Neutrophil (primary cell): ENCODE data around the gene P3R3URF.

ENCODE experiments used
- H3K27ac ChIP-seq: fragments of 200-600 bp; sonication (generic); 2 replicates; pipeline ENCODE4 v1.5.1; 2016; ENCODE audit warnings: mild to moderate bottlenecking, moderate library complexity
- H3K27me3 ChIP-seq: fragments of 200-600 bp; sonication (generic); 2 replicates; pipeline ENCODE4 v1.6.0; 2016; ENCODE audit warnings: mild to moderate bottlenecking
- H3K36me3 ChIP-seq: fragments of 200-600 bp; sonication (generic); 2 replicates; pipeline ENCODE4 v1.5.1; 2017
- H3K4me1 ChIP-seq, 2 experiments: fragments of 200-600 bp in 1 of 2; sonication (generic) in 1 of 2; 1 replicate in 1 of 2; 2 replicates in 1 of 2; pipeline versions ENCODE4 v1.5.1 to v1.6.1; 2013 to 2016; ENCODE audit warnings: low read depth in 1 of 2, low read length in 1 of 2, mild to moderate bottlenecking in 1 of 2, moderate library complexity in 1 of 2; ENCODE audit not compliant: control insufficient read depth in 1 of 2, insufficient read depth in 1 of 2
- H3K4me3 ChIP-seq, 2 experiments: fragments of 200-600 bp in 1 of 2; sonication (generic) in 1 of 2; 1 replicate in 1 of 2; 2 replicates in 1 of 2; pipeline ENCODE4 v1.5.1; 2013 to 2016; ENCODE audit warnings: low read depth in 1 of 2, low read length in 1 of 2, mild to moderate bottlenecking in 1 of 2, moderate library complexity in 1 of 2
- H3K9me3 ChIP-seq: fragments of 200-600 bp; sonication (generic); 2 replicates; pipeline ENCODE4 v1.5.1; 2016
- CTCF ChIP-seq: fragments of 200-600 bp; sonication (generic); IDR thresholded peaks from 2 replicates; pipeline ENCODE4 v1.5.1; 2016; ENCODE audit warnings: antibody characterized with exemption

The P3R3URF gene

GRCh38 chr1:46174448-46175231, 1.6 kb downstream of the P3R3URF start, which contains the start of gene TSPAN1:
Gene TSPAN1, plus strand, starts transcription at chr1:46175087. Its CDS starts 6,021 bp downstream, at chr1:46181108.
- no peaks in the 10 kb centered on the region for H3K9me3 ChIP-seq
- H3K4me3 ChIP-seq = no peak within 1 kb of the TSS
- peaks cover 9% of the 10 kb centered on the region for H3K27me3 ChIP-seq
- no peaks in the 10 kb centered on the region for H3K36me3 ChIP-seq
- peaks cover 0 to 4% of the 10 kb centered on the region in 2 experiments for H3K4me1 ChIP-seq
- no peak within 1 kb of the TSS for H3K27ac ChIP-seq
- no peak for TF ChIP-seq CTCF

- H3K4me3 ChIP-seq = no peak overlapping the region
- no peaks in the 10 kb centered on the region for H3K9me3 ChIP-seq
- no peak for TF ChIP-seq CTCF
- H3K27ac ChIP-seq = no peak overlapping the region
- no peaks in the 10 kb centered on the region for H3K36me3 ChIP-seq
- H3K27me3 ChIP-seq = peaks cover 21% of the 10 kb centered on the region
- H3K4me1 ChIP-seq = no peaks in the 10 kb centered on the region
Measured at GRCh38 chr1:46173361-46173856, 2.9 kb downstream of the P3R3URF start.

- no peaks in the 10 kb centered on the region for H3K4me1 ChIP-seq
Measured at GRCh38 chr1:46172321-46172720, 4.0 kb downstream of the P3R3URF start.

GRCh38 chr1:46171871-46172270, 4.4 kb downstream of the P3R3URF start:
- H3K9me3 ChIP-seq = no peaks in the 10 kb centered on the region
- peaks cover under 1 to 4% of the 10 kb centered on the region in 2 experiments for H3K4me1 ChIP-seq
- TF ChIP-seq CTCF = no peak
- H3K27me3 ChIP-seq = peaks cover 37% of the 10 kb centered on the region
- H3K27ac ChIP-seq = no peak overlapping the region
- H3K4me3 ChIP-seq = no peak overlapping the region
- no peaks in the 10 kb centered on the region for H3K36me3 ChIP-seq

More at GRCh38 chr1:46172321-46172720, 4.0 kb downstream of the P3R3URF start:
- Histone ChIP-seq H3K27ac (no peak overlapping the region), H3K9me3 (no peaks in the 10 kb centered on the region), H3K4me3 (no peak overlapping the region), H3K36me3 (no peaks in the 10 kb centered on the region), H3K27me3 (peaks cover 32% of the 10 kb centered on the region)
- TF ChIP-seq CTCF = no peak

GRCh38 chr1:46171351-46171750, 4.9 kb downstream of the P3R3URF start:
- no peak overlapping the region for H3K4me3 ChIP-seq
- no peak for TF ChIP-seq CTCF
- peaks cover 42% of the 10 kb centered on the region for H3K27me3 ChIP-seq
- no peak overlapping the region for H3K27ac ChIP-seq
- H3K36me3 ChIP-seq = no peaks in the 10 kb centered on the region
- no peaks in the 10 kb centered on the region for H3K9me3 ChIP-seq
- peaks cover 6 to 10% of the 10 kb centered on the region in 2 experiments for H3K4me1 ChIP-seq
